HUES48 (cell line): ENCODE results near the gene CEP131.

Experiments
- H3K27ac ChIP-seq: one replicate; pipeline ENCODE4 v1.7.0; 2013; ENCODE audit warnings: low read depth, low read length, inconsistent platforms
- H3K27me3 ChIP-seq: 2 replicates; pipeline ENCODE4 v1.6.1; 2013; ENCODE audit warnings: mild to moderate bottlenecking, low read length; ENCODE audit not compliant: control insufficient read depth, insufficient read depth
- H3K36me3 ChIP-seq: 2 replicates; pipeline ENCODE4 v1.6.1; 2013; ENCODE audit warnings: low read length; ENCODE audit not compliant: control insufficient read depth, insufficient read depth
- H3K4me1 ChIP-seq: 2 replicates; pipeline ENCODE4 v1.6.1; 2013; ENCODE audit warnings: mild to moderate bottlenecking, low read length; ENCODE audit not compliant: control insufficient read depth, insufficient read depth
- H3K4me3 ChIP-seq: 2 replicates; pipeline ENCODE4 v1.5.1; 2013; ENCODE audit warnings: mild to moderate bottlenecking, low read depth, low read length
- H3K9ac ChIP-seq: 2 replicates; pipeline ENCODE4 v1.6.1; 2013; ENCODE audit warnings: mild to moderate bottlenecking, low read depth, low read length, moderate library complexity
- H3K9me3 ChIP-seq: 2 replicates; pipeline ENCODE4 v1.6.1; 2013; ENCODE audit warnings: low read length; ENCODE audit not compliant: control insufficient read depth, insufficient read depth

Gene CEP131

GRCh38 chr17:81251094-81251708 lies 28.4 kb upstream of the CEP131 start:
- no peaks in the 10 kb centered on the region for H3K9me3 ChIP-seq
- peaks cover 7% of the 10 kb centered on the region; the same call in 1 of the 2 replicates for H3K36me3 ChIP-seq
- no peaks in the 10 kb centered on the region for H3K27me3 ChIP-seq
- no peak overlapping the region for H3K9ac ChIP-seq
- no peak overlapping the region for H3K27ac ChIP-seq
- H3K4me3 ChIP-seq = no peak overlapping the region
- H3K4me1 ChIP-seq = no peaks in the 10 kb centered on the region

- Histone ChIP-seq H3K27me3 (no peaks in the 10 kb centered on the region), H3K27ac (no peak overlapping the region), H3K9ac (no peak overlapping the region), H3K4me1 (no peaks in the 10 kb centered on the region), H3K36me3 (peaks cover 7% of the 10 kb centered on the region; the same call in 1 of the 2 replicates), H3K4me3 (no peak overlapping the region), H3K9me3 (no peaks in the 10 kb centered on the region)
Observed at GRCh38 chr17:81250286-81251093, 27.7 kb upstream of the CEP131 start.

GRCh38 chr17:81249223-81250040 lies 26.7 kb upstream of the CEP131 start:
- H3K4me3 ChIP-seq = no peak overlapping the region
- no peaks in the 10 kb centered on the region for H3K9me3 ChIP-seq
- H3K9ac ChIP-seq = no peak overlapping the region
- no peaks in the 10 kb centered on the region for H3K27me3 ChIP-seq
- H3K36me3 ChIP-seq = peaks cover 7% of the 10 kb centered on the region; the same call in 1 of the 2 replicates
- H3K4me1 ChIP-seq = no peaks in the 10 kb centered on the region
- H3K27ac ChIP-seq = no peak overlapping the region

DNA sequence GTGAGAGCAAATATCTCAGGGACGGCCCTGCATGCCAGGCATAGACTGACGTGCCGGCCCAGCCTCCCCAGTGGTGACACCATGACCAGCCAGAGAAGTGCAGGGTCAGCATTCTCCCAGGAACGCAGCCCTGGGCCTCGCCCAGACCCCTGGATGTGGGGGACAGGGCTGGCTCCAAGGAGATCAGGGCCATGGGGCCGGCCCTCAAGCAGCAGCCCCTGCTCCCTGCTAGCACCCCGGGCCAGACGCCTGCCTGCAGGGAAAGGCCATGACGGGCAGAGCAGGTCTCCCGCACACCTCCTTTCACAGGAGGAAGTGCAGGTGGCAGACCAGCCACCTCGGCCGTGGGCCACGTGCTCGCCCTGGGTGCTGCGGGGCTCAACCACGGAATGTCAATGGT lies 25.9 kb upstream of the CEP131 start:
- no peak overlapping the region for H3K27ac ChIP-seq
- H3K9me3 ChIP-seq = no peaks in the 10 kb centered on the region
- peaks cover 7% of the 10 kb centered on the region; the same call in 1 of the 2 replicates for H3K36me3 ChIP-seq
- H3K9ac ChIP-seq = no peak overlapping the region
- no peak overlapping the region for H3K4me3 ChIP-seq
- H3K4me1 ChIP-seq = no peaks in the 10 kb centered on the region
- no peaks in the 10 kb centered on the region for H3K27me3 ChIP-seq

GRCh38 chr17:81247339-81247990 lies 24.7 kb upstream of the CEP131 start:
- H3K36me3 ChIP-seq = peaks cover 2% of the 10 kb centered on the region; the same call in 1 of the 2 replicates
- H3K27ac ChIP-seq = no peak overlapping the region
- no peaks in the 10 kb centered on the region; the same call in 1 of the 2 replicates for H3K4me1 ChIP-seq
- H3K9ac ChIP-seq = no peak overlapping the region
- no peak overlapping the region for H3K4me3 ChIP-seq
- no peaks in the 10 kb centered on the region for H3K27me3 ChIP-seq
- no peaks in the 10 kb centered on the region for H3K9me3 ChIP-seq

- no peaks in the 10 kb centered on the region for H3K9me3 ChIP-seq
- H3K27me3 ChIP-seq = no peaks in the 10 kb centered on the region
- no peak overlapping the region for H3K4me3 ChIP-seq
- H3K9ac ChIP-seq = no peak overlapping the region
- no peak overlapping the region for H3K27ac ChIP-seq
- no peaks in the 10 kb centered on the region for H3K36me3 ChIP-seq
- no peaks in the 10 kb centered on the region; the same call in 1 of the 2 replicates for H3K4me1 ChIP-seq
Observed at GRCh38 chr17:81246679-81247338, 24.0 kb upstream of the CEP131 start.

GRCh38 chr17:81246343-81246670 lies 23.5 kb upstream of the CEP131 start:
- H3K4me3 ChIP-seq = no peak overlapping the region
- H3K4me1 ChIP-seq = no peaks in the 10 kb centered on the region; the same call in 1 of the 2 replicates
- H3K27ac ChIP-seq = no peak overlapping the region
- H3K27me3 ChIP-seq = no peaks in the 10 kb centered on the region
- H3K36me3 ChIP-seq = peaks cover 2% of the 10 kb centered on the region; the same call in 1 of the 2 replicates
- no peaks in the 10 kb centered on the region for H3K9me3 ChIP-seq
- no peak overlapping the region for H3K9ac ChIP-seq

DNA sequence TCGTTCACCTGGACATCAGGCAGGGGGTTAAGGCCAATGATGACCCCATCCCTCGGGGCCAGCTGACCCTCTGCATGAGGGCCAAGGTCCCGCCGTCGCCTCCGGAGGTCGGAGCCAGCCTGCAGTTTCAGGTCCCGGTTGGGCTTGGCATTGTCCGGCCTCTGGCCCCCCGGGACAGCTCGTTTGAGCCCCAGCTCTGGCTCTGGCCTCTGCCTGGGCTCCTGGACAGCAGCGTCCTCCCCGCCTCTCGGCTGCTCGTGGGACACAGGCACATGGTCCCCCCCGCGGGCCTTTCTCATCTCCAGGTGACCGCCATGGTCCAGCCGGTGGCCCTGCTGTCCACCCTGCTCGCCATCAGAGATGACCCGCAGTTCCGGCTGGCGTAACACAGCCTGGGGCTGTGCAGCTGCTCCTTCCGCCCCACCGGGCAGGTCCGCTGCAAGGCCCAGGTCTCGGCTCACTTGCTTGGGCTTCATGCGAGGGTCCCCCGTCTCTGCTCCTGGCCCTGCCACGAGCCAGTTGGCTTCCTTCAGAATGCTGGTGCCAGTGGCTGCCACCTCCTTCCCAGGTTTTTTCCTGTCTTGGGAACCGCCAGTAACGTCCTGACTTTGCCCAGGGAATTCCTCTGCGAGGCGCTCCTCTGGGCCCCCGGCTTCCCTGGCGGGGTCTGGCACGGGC lies 23.0 kb upstream of the CEP131 start:
- Histone ChIP-seq H3K4me3 (no peak overlapping the region), H3K36me3 (peaks cover 7% of the 10 kb centered on the region; the same call in 1 of the 2 replicates), H3K9ac (no peak overlapping the region), H3K27ac (no peak overlapping the region), H3K27me3 (no peaks in the 10 kb centered on the region), H3K9me3 (no peaks in the 10 kb centered on the region), H3K4me1 (no peaks in the 10 kb centered on the region; the same call in 1 of the 2 replicates)

GRCh38 chr17:81245024-81245664 lies 22.4 kb upstream of the CEP131 start:
- Histone ChIP-seq H3K4me3 (no peak overlapping the region), H3K9ac (no peak overlapping the region), H3K9me3 (no peaks in the 10 kb centered on the region), H3K36me3 (peaks cover 8% of the 10 kb centered on the region; the same call in 1 of the 2 replicates), H3K27me3 (no peaks in the 10 kb centered on the region), H3K4me1 (peaks cover 1% of the 10 kb centered on the region; the same call in 1 of the 2 replicates), H3K27ac (no peak overlapping the region)
